CD4-positive, alpha-beta T cell treated with Interleukin-2 at 100 ng/mL for 4 hours (primary cell): ENCODE data around the gene SLC22A14.
"Not testable (repeated sequence)": the region's sequence is repeated elsewhere in the genome, so short reads cannot be mapped to it uniquely, and the experiment has no call there.

Source experiments
- DNase-seq: peaks from one replicate; pipeline ENCODE4 v3.0.0-alpha.2; 2020; ENCODE audit warnings: low spot score

Gene SLC22A14

GRCh38 chr3:38270606-38271005, 11.5 kb upstream of the SLC22A14 start:
- DNase-seq, result no peak

- DNase-seq, result no peak
Observed at GRCh38 chr3:38271553-38271952, 10.5 kb upstream of the SLC22A14 start.

GRCh38 chr3:38274864-38275649, 7.0 kb upstream of the SLC22A14 start:
- DNase-seq, result no peak

GRCh38 chr3:38275658-38276057, 6.4 kb upstream of the SLC22A14 start:
- DNase-seq, result no peak

GRCh38 chr3:38276081-38276916, 5.8 kb upstream of the SLC22A14 start:
- no peak for DNase-seq

GRCh38 chr3:38276917-38277630, 5.0 kb upstream of the SLC22A14 start:
- no peak for DNase-seq

- no peak for DNase-seq
Observed at GRCh38 chr3:38278841-38279240, 3.3 kb upstream of the SLC22A14 start.

- no peak for DNase-seq
Observed at GRCh38 chr3:38283810-38284755, 2.0 kb downstream of the SLC22A14 start.

- no peak for DNase-seq
Observed at GRCh38 chr3:38284756-38285150, 2.7 kb downstream of the SLC22A14 start.

GRCh38 chr3:38289286-38290217, 7.5 kb downstream of the SLC22A14 start:
- not testable (repeated sequence) for DNase-seq

- DNase-seq, result not testable (repeated sequence)
Observed at GRCh38 chr3:38297053-38297452, 15.0 kb downstream of the SLC22A14 start.

GRCh38 chr3:38297537-38297936, 15.4 kb downstream of the SLC22A14 start:
- DNase-seq, result no peak

GRCh38 chr3:38297947-38298711, 16.0 kb downstream of the SLC22A14 start:
- DNase-seq, result no peak

- no peak for DNase-seq
Observed at GRCh38 chr3:38306941-38307340, 24.8 kb downstream of the SLC22A14 start.

- no peak for DNase-seq
Observed at GRCh38 chr3:38307599-38307998, 25.5 kb downstream of the SLC22A14 start.

GRCh38 chr3:38308456-38308855, 26.4 kb downstream of the SLC22A14 start:
- DNase-seq, result no peak

- no peak for DNase-seq
Observed at GRCh38 chr3:38311476-38311875, 29.4 kb downstream of the SLC22A14 start.

GRCh38 chr3:38311941-38312340, 29.8 kb downstream of the SLC22A14 start:
- DNase-seq, result no peak

GRCh38 chr3:38312356-38312755, 30.3 kb downstream of the SLC22A14 start:
- no peak for DNase-seq

- no peak for DNase-seq
Observed at GRCh38 chr3:38313263-38313662, 31.2 kb downstream of the SLC22A14 start.
